Gastroesophageal sphincter (tissue), 3 donors: ENCODE data around the gene SCN1B.

ENCODE experiments used
- EP300 ChIP-seq: sonication (generic); formaldehyde crosslinking; IDR thresholded peaks from one replicate; pipeline ENCODE4 v1.6.1; 2017; ENCODE audit warnings: antibody characterized with exemption, mild to moderate bottlenecking
- POLR2A ChIP-seq, 2 donors: fragments of 450-650 bp; IDR thresholded peaks; one replicate each; pipeline ENCODE4 v1.6.1; 2017; ENCODE audit warnings: antibody characterized with exemption in 2 of 2, mild to moderate bottlenecking in 2 of 2, moderate library complexity in 1 of 2
- TF ChIP-seq, protein P1 (sequence below), 4 experiments: fragments of 200-600 bp in 2 of 4; fragments of 450-650 bp in 2 of 4; sonication (generic) in 1 of 4; IDR thresholded peaks; one replicate each; pipeline ENCODE4 v1.5.1; 2017 to 2019; ENCODE audit warnings: antibody characterized with exemption in 4 of 4, mild to moderate bottlenecking in 2 of 4, moderate library complexity in 2 of 4

DNA sequence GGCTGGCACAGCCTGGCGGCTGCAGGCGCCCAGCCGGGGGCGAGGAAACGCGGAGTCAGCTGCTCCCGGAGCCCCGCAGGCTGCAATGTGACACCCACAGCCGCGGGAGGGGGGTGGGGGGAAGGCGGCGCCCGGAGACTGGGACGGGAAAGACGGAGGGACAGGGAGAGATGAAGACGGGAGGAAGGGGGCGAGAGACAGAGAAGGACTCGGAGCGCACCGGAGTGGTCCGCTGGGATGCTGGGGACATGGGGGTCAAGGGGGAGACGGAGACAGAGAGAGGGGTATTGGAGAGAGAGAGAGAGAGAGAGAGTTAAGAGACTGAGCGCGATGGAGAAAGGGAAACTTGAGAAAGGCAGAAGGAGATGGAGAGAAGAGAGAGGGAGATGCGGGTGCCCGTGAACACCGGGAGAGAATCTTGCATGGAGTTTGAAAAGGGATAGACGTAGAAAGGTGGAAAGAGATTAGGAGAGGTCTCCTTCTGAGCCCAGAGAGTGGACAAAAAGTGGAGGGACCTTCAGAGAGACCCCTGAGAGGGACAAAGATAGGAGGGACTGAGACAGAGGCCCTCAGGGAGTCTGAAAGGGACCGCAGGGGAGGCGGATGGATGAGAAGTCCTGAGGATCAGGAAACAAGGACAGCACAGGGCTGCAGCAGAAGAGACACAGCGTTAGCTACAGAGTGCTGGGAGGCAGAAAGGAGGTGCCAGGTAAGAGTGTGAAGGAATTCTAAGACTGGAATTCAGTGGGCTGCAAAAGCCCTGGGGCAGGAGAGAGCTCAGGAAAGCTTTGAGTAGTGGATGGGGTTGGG is 1.0 kb downstream of the SCN1B start:
- TF ChIP-seq, protein P1, sequence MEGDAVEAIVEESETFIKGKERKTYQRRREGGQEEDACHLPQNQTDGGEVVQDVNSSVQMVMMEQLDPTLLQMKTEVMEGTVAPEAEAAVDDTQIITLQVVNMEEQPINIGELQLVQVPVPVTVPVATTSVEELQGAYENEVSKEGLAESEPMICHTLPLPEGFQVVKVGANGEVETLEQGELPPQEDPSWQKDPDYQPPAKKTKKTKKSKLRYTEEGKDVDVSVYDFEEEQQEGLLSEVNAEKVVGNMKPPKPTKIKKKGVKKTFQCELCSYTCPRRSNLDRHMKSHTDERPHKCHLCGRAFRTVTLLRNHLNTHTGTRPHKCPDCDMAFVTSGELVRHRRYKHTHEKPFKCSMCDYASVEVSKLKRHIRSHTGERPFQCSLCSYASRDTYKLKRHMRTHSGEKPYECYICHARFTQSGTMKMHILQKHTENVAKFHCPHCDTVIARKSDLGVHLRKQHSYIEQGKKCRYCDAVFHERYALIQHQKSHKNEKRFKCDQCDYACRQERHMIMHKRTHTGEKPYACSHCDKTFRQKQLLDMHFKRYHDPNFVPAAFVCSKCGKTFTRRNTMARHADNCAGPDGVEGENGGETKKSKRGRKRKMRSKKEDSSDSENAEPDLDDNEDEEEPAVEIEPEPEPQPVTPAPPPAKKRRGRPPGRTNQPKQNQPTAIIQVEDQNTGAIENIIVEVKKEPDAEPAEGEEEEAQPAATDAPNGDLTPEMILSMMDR (IDR thresholded peaks at IDR 0.05): no peak
- TF ChIP-seq EP300 (no peak), POLR2A (IDR thresholded peaks at IDR 0.05) (no peak)
